Astrocyte of the spinal cord (primary cell): Measurements from ENCODE around the gene GLRX2.
"Not testable (repeated sequence)": the region's sequence is repeated elsewhere in the genome, so short reads cannot be mapped to it uniquely, and the experiment has no call there.

ENCODE experiments used
- DNase-seq: peaks from one replicate; pipeline ENCODE4 v3.0.0; 2011; ENCODE audit warnings: low read depth, low spot score
- H3K4me3 ChIP-seq: 2 replicates; pipeline ENCODE4 v1.5.1; 2011; ENCODE audit warnings: low read depth, mild to moderate bottlenecking, low read length, moderate library complexity
- in situ Hi-C: cut with HindIII; loops from 2 replicates; pipeline ENCODE4 v1.10.0; 2017; ENCODE audit warnings: low sequenced_read_pairs
- TF ChIP-seq, protein P1 (sequence below): IDR thresholded peaks from 2 replicates; pipeline ENCODE4 v1.5.1; 2012; ENCODE audit warnings: low read depth, mild to moderate bottlenecking, low read length, inconsistent platforms

Gene GLRX2

GRCh38 chr1:193054169-193054675 lies 51.0 kb downstream of the GLRX2 start:
- TF ChIP-seq, protein P1, sequence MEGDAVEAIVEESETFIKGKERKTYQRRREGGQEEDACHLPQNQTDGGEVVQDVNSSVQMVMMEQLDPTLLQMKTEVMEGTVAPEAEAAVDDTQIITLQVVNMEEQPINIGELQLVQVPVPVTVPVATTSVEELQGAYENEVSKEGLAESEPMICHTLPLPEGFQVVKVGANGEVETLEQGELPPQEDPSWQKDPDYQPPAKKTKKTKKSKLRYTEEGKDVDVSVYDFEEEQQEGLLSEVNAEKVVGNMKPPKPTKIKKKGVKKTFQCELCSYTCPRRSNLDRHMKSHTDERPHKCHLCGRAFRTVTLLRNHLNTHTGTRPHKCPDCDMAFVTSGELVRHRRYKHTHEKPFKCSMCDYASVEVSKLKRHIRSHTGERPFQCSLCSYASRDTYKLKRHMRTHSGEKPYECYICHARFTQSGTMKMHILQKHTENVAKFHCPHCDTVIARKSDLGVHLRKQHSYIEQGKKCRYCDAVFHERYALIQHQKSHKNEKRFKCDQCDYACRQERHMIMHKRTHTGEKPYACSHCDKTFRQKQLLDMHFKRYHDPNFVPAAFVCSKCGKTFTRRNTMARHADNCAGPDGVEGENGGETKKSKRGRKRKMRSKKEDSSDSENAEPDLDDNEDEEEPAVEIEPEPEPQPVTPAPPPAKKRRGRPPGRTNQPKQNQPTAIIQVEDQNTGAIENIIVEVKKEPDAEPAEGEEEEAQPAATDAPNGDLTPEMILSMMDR: no peak
- in situ Hi-C loops: no loop called here
- H3K4me3 ChIP-seq: no peak overlapping the region
- no peak for DNase-seq

GRCh38 chr1:193048913-193049312 lies 56.3 kb downstream of the GLRX2 start:
- in situ Hi-C loops, H3K4me3 ChIP-seq, DNase-seq: not testable (repeated sequence)
